GM12872 (cell line): ENCODE measurements around the gene TDG.

Source experiments
- CTCF ChIP-seq: IDR thresholded peaks from 3 replicates; pipeline ENCODE4 v1.5.1; 2011; ENCODE audit warnings: low read depth, mild to moderate bottlenecking, low read length, moderate library complexity; ENCODE audit not compliant: insufficient read depth

The TDG gene

GRCh38 chr12:103965590-103966504 is at the start of gene TDG:
TSS of gene TDG (plus strand) at chr12:103965872. CDS start at chr12:103966038, 166 bp downstream.
- TF ChIP-seq CTCF = no peak

- TF ChIP-seq CTCF = no peak
These were observed 47.8 kb upstream of the TDG start for GRCh38 chr12:103917873-103918272.

DNA sequence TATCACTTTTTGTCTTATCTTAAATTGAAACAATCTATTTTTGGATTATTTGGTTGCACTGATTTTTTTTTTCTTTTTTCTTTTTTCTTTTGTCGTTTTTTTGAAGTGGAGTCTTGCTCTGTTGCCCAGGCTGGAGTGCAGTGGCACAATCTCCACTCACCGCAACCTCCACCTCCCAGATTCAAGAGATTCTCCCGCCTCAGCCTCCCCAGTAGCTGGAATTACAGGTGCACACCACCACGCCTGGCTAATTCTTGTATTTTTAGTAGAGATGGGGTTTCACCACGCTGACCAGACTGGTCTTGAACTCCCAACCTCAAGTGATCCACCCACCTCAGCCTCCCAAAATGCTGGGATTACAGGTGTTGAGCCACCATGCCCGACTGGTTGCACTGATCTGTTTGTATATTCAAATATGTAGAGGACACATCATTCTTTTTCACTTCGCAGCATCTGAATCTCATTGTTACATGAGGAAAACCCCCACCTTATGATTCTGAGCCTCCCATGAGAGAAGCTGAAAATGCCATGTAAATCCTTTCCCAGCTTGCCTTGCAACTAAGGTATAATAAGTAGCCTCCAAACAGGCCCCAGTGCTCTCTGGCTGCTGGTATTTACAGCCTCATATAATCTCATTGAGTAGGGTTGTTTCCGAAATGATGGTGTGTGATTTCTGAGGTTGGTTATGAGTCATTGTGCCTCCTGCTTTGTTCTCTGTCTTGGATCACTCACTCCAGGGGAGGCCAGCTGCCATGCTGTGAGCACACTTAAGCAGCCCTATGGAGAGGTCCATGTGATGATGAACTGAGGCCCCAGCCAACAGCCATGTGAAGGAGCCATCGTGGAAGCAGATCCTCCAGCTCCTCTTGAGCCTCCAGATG is 40.7 kb upstream of the TDG start:
- TF ChIP-seq CTCF = no peak

DNA sequence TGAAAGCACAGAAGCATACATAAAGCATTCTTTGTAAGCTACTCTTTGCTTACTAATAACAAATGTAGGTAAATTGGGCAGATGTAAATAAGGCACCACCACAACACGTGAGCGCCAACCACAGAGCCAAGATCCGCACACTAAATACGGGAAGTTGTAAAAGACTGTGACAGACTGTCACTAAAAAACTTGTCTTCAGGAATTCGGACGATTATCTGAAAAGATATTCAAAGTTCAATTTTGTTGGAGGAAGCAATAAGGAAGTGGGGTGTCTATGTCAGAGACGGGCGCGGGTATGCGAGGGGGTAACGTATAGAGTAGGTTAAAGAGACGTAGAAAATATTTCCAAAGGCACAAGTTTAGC is 37.0 kb upstream of the TDG start:
- TF ChIP-seq CTCF = no peak

- no peak for TF ChIP-seq CTCF
These were observed 36.5 kb upstream of the TDG start for GRCh38 chr12:103929046-103929783.

DNA sequence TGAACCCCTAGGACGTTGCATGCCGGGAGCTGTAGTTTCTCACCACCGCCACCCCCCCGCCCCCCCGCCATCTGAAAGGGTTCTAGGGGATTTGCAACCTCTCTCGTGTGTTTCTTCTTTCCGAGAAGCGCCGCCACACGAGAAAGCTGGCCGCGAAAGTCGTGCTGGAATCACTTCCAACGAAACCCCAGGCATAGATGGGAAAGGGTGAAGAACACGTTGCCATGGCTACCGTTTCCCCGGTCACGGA is 36.0 kb upstream of the TDG start:
- TF ChIP-seq CTCF = no peak
